HEK293T (cell line): ENCODE results near the gene KRTAP12-1.

Experiments used
- CTCF ChIA-PET: fragments of 350-600 bp; formaldehyde crosslinking; extraction: SDS; loops from one replicate; lab custom pipeline; 2021; ENCODE audit warnings: antibody characterized with exemption, inconsistent platforms; lab: Yijun Ruan, JAX
- POLR2A ChIA-PET: fragments of 350-600 bp; formaldehyde crosslinking; extraction: SDS; loops from one replicate; lab custom pipeline; 2020; ENCODE audit warnings: antibody characterized with exemption, inconsistent platforms; lab: Yijun Ruan, JAX
- DNase-seq: peaks from one replicate; pipeline ENCODE4 v3.0.0; 2012; ENCODE audit warnings: mixed read lengths; ENCODE audit errors: extremely low spot score
- ARNT ChIP-seq: fragments of 450-650 bp; IDR thresholded peaks from 2 replicates; pipeline ENCODE4 v1.6.1; 2017; ENCODE audit warnings: mild to moderate bottlenecking
- BHLHE40 ChIP-seq: fragments of 450-650 bp; IDR thresholded peaks from 2 replicates; pipeline ENCODE4 v1.6.1; 2016; ENCODE audit warnings: mild to moderate bottlenecking, moderate library complexity, borderline replicate concordance
- CTBP1 ChIP-seq: fragments of 450-650 bp; IDR thresholded peaks from 2 replicates; pipeline ENCODE4 v1.6.1; 2016; ENCODE audit warnings: borderline replicate concordance
- ELF4 ChIP-seq: fragments of 450-650 bp; IDR thresholded peaks from 2 replicates; pipeline ENCODE4 v1.6.1; 2017; ENCODE audit warnings: antibody characterized with exemption
- FOXA1 ChIP-seq: fragments of 450-650 bp; IDR thresholded peaks from 2 replicates; pipeline ENCODE4 v1.6.1; 2016; ENCODE audit warnings: mild to moderate bottlenecking
- FOXK2 ChIP-seq: fragments of 450-650 bp; IDR thresholded peaks from 2 replicates; pipeline ENCODE4 v1.6.1; 2016; ENCODE audit warnings: mild to moderate bottlenecking
- FOXM1 ChIP-seq: fragments of 450-650 bp; IDR thresholded peaks from 2 replicates; pipeline ENCODE4 v1.6.1; 2017; ENCODE audit warnings: mild to moderate bottlenecking, borderline replicate concordance
- HDGF ChIP-seq: fragments of 450-650 bp; IDR thresholded peaks from 2 replicates; pipeline ENCODE4 v1.6.1; 2017; ENCODE audit warnings: antibody characterized with exemption, borderline replicate concordance
- L3MBTL2 ChIP-seq: fragments of 450-650 bp; conservative IDR thresholded peaks from 2 replicates; pipeline ENCODE4 v1.6.1; 2016; ENCODE audit warnings: mild to moderate bottlenecking
- LEF1 ChIP-seq: fragments of 450-650 bp; IDR thresholded peaks from 2 replicates; pipeline ENCODE4 v1.6.1; 2017; ENCODE audit warnings: mild to moderate bottlenecking, borderline replicate concordance
- NFRKB ChIP-seq: fragments of 450-650 bp; IDR thresholded peaks from 2 replicates; pipeline ENCODE4 v1.6.1; 2016; ENCODE audit warnings: mild to moderate bottlenecking, moderate library complexity
- PKNOX1 ChIP-seq: fragments of 450-650 bp; IDR thresholded peaks from 2 replicates; pipeline ENCODE4 v1.6.1; 2016
- SP1 ChIP-seq: fragments of 450-650 bp; IDR thresholded peaks from 2 replicates; pipeline ENCODE4 v1.6.1; 2017
- SUZ12 ChIP-seq: fragments of 450-650 bp; IDR thresholded peaks from 2 replicates; pipeline ENCODE4 v1.6.1; 2016; ENCODE audit warnings: mild to moderate bottlenecking
- TARDBP ChIP-seq: fragments of 450-650 bp; IDR thresholded peaks from 2 replicates; pipeline ENCODE4 v1.6.1; 2016
- ZNF384 ChIP-seq: fragments of 450-650 bp; IDR thresholded peaks from 2 replicates; pipeline ENCODE4 v1.6.1; 2016

The KRTAP12-1 gene, protein sequence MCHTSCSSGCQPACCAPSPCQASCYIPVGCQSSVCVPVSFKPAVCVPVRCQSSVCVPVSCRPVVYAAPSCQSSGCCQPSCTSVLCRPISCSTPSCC

GRCh38 chr21:44681861-44682579 lies at the start of gene KRTAP12-1:
KRTAP12-1 (minus strand) TSS chr21:44682163; CDS start chr21:44682123, 40 bp downstream.
- TF ChIP-seq SP1 (no peak), ZNF384 (no peak), NFRKB (no peak), BHLHE40 (no peak), FOXA1 (no peak), TARDBP (no peak), PKNOX1 (no peak), L3MBTL2 (no peak), ELF4 (no peak)
- CTCF ChIA-PET, result no interaction called here
- POLR2A ChIA-PET, result no interaction called here
- no peak for DNase-seq

- CTCF ChIA-PET, result interaction anchor here (1.3 kb wide), 1 partner anchor 9 kb away, joined by 4 read pairs; no protein-coding TSS in a partner anchor
- POLR2A ChIA-PET, result no interaction called here
- DNase-seq, result no peak
- TF ChIP-seq L3MBTL2 (no peak), ZNF384 (no peak), SUZ12 (no peak), CTBP1 (no peak), ELF4 (no peak), FOXK2 (no peak), FOXA1 (no peak), ARNT (no peak), LEF1 (no peak), PKNOX1 (no peak), BHLHE40 (no peak), FOXM1 (no peak), NFRKB (no peak), HDGF (no peak), SP1 (no peak), TARDBP (no peak)
Measured at GRCh38 chr21:44730951-44731579, 49.1 kb upstream of the KRTAP12-1 start.

- CTCF ChIA-PET, result no interaction called here
- no peak for DNase-seq
- POLR2A ChIA-PET, result no interaction called here
- TF ChIP-seq BHLHE40 (no peak), L3MBTL2 (no peak), HDGF (no peak), ARNT (no peak), FOXA1 (no peak), ELF4 (no peak), PKNOX1 (no peak), SP1 (no peak), CTBP1 (no peak), NFRKB (no peak), TARDBP (no peak), FOXK2 (no peak), ZNF384 (no peak)
Measured at GRCh38 chr21:44730028-44730395, 48.0 kb upstream of the KRTAP12-1 start.

DNA sequence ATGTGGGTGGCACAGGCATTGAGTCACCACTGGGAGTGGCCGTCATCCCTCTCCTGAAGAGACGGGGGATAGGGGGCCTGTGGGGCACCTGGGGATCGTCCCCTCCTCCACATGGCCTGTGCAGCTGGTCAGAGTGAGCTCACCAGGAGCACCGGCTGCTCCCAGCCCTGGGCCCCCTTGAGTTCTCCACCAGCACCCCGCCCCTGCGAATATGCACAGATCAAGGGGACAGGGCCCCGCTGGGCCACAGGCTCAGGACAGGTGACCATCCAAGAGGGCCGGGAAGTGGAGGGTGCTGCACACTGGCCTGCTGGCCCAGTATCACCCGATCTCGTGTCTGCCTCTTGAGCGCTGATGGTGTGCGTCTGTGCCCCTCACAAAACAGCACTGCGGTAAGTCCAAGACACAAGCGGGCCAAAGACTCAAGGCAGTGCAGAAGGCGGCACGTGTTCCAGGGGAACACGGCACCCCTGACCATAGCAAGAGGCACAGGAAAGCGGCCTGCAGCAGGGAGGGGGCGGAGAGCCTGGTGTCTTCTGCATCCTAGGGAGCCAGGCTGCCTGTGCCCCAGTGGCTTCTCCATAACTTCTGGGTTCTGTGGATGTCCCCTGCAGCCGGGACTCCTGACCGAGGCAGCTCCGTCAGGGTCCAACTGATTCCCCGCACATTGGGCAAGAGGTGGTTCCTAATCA lies 47.5 kb upstream of the KRTAP12-1 start:
- no peak for DNase-seq
- TF ChIP-seq L3MBTL2 (no peak), PKNOX1 (no peak), NFRKB (no peak), LEF1 (no peak), TARDBP (no peak), BHLHE40 (no peak), FOXK2 (no peak), SUZ12 (no peak), ELF4 (no peak), ARNT (no peak), CTBP1 (no peak), FOXA1 (no peak), ZNF384 (no peak), FOXM1 (no peak), SP1 (no peak), HDGF (no peak)
- ChIA-PET CTCF (no interaction called here), POLR2A (no interaction called here)

GRCh38 chr21:44728716-44729115 lies 46.8 kb upstream of the KRTAP12-1 start:
- CTCF ChIA-PET, result no interaction called here

More at GRCh38 chr21:44728716-44729115, 46.8 kb upstream of the KRTAP12-1 start:
- POLR2A ChIA-PET, result no interaction called here
- no peak for DNase-seq
- TF ChIP-seq HDGF (no peak), NFRKB (no peak), L3MBTL2 (no peak), ARNT (no peak), TARDBP (no peak), FOXK2 (no peak), CTBP1 (no peak), ZNF384 (no peak), SUZ12 (no peak), LEF1 (no peak), BHLHE40 (no peak), SP1 (no peak), FOXM1 (no peak), FOXA1 (no peak), ELF4 (no peak), PKNOX1 (no peak)
